ENCODE data around the gene AHNAK2.

GRCh38 chr14:104992501-104992900 is 14.3 kb upstream of the AHNAK2 start:
- TF ChIP-seq CTCF (conservative IDR thresholded peaks at IDR 0.05 in 1 of 2, IDR thresholded peaks at IDR 0.05 in 1 of 2; ENCODE audit: low read depth in 1 of 2, low read length in 2 of 2): no peak
- no peak for TF ChIP-seq EZH2 (IDR thresholded peaks at IDR 0.05; ENCODE audit: low read length, missing control alignments)

Measured in fibroblast of lung (primary cell).